ENCODE data around the gene ELMO1.

DNA sequence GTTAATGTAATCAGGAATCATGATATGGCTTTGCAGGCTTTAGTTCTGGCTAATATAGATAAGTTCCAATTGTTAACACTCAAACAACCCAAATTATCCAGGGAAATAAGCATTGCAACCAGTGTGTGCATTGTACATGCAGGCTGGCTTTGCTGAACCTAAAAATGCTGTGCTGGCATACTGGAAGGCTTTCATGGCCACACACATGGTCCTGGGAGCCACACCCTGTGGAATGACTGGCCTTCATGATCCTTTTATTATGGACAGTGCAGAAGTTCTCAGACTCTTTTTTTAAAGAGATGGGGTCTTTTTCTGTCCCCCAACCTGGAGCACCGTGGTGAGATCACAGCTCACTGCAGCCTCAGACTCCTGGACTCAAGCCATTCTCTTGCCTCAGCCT, 5.0 kb downstream of the ELMO1 start:
- TF ChIP-seq, protein P1, sequence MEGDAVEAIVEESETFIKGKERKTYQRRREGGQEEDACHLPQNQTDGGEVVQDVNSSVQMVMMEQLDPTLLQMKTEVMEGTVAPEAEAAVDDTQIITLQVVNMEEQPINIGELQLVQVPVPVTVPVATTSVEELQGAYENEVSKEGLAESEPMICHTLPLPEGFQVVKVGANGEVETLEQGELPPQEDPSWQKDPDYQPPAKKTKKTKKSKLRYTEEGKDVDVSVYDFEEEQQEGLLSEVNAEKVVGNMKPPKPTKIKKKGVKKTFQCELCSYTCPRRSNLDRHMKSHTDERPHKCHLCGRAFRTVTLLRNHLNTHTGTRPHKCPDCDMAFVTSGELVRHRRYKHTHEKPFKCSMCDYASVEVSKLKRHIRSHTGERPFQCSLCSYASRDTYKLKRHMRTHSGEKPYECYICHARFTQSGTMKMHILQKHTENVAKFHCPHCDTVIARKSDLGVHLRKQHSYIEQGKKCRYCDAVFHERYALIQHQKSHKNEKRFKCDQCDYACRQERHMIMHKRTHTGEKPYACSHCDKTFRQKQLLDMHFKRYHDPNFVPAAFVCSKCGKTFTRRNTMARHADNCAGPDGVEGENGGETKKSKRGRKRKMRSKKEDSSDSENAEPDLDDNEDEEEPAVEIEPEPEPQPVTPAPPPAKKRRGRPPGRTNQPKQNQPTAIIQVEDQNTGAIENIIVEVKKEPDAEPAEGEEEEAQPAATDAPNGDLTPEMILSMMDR (IDR thresholded peaks at IDR 0.05), result no peak
- TF ChIP-seq ZFX (IDR thresholded peaks at IDR 0.05; ENCODE audit: borderline replicate concordance), result no peak

Measured in 22Rv1 (cell line).